OCI-M2 (cell line): ENCODE measurements around the gene BDNF.

Experiments used
- DNase-seq: peaks from one replicate; lab custom pipeline; 2025; ENCODE audit not compliant: unreplicated experiment; lab: John Stamatoyannopoulos, UW

BDNF gene

GRCh38 chr11:27707676-27708075 lies 7.4 kb upstream of the BDNF start:
- DNase-seq, result no peak

- no peak for DNase-seq
Measured at GRCh38 chr11:27705873-27706820, 5.9 kb upstream of the BDNF start.

DNA sequence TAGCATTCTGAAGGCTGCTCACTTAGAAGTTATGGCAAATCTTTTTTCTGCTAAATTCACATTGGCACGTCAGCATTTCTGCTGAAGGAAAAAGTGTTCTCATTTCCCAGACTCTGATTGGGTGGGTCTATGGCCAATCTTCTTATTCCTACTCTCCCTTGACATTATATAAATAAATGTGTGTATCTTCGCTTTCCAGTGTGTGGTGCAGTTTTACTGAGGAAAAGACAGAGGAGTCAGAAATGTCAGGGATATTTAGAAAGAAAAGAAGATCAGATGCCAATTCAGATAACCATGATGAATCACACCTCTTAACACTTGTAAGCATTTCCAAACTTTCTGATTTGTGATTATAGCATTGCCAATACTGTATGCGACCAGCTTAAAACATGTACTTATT lies 3.2 kb upstream of the BDNF start:
- DNase-seq, result no peak

DNA sequence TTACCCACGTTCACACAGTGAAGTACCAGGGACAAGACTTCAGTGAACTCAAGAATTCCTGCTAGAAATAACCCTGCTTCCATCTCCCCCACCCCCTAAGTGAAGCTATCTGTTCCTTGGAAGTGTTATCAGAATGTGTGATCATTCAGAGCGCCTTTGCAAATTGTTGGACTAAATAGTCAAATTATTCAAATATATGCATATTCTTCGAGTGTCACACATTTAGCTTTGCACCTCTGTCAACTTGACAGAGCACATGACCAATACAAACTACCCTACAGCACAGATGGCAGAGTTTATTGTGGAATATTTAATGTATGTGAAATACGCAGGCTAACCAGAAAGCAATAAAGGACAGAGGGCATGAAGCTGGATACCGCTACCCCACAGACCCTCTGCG lies 2.6 kb upstream of the BDNF start:
- no peak for DNase-seq

DNA sequence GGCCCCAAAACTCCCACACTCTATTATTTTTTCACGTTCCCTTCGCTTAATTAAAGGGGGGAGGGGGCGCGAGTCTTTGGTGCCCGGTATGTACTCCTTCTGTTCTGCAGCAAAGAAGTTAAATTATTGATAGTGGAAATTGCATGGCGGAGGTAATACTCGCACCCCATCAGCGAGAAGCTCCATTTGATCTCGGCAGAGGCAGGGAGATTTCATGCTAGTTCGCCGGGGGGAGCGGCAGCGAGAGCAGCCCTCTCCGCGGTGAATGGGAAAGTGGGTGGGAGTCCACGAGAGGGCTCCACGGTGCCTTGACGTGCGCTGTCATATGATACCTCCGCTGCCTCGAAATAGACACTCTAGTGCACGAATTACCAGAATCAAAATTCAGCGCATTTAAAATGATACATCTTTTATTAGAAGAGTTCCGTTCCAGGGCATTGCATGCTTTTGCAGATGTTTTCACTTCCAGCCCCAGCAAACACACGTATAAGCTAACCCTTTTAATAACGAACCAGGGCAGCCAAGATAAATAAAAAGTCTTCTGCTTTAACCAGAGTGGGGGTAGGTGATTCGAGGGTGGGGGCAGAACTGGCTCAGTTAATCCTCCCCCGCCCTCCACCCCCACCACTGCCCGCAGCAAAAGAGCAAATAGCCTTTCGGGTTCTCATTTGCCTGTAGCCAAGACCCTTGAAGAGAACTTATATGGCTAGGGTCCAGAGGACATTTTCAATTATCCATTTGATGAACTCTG lies 1.3 kb upstream of the BDNF start:
- no peak for DNase-seq

DNA sequence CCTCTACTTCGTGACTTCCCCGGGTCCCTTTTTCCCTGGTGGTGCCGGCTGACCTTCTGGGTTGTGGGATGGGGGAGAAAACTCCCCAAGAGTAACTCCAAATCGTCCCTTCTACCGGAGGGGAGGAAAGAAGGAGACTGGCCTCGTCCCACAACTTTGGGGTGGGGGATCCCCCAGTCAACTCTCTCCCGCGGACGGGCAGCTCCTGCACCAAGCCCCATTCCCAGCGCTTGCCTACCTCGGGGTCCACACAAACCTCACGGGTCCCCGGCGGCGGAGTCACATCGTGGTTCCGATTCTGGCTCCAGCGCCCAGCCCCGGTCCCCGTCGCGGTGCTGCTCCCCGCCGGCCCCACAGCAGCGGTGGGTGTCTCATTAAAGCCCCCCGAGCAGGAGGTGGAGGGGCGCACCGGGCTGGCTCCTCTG lies 317 bp downstream of the BDNF start:
- DNase-seq, result no peak

DNA sequence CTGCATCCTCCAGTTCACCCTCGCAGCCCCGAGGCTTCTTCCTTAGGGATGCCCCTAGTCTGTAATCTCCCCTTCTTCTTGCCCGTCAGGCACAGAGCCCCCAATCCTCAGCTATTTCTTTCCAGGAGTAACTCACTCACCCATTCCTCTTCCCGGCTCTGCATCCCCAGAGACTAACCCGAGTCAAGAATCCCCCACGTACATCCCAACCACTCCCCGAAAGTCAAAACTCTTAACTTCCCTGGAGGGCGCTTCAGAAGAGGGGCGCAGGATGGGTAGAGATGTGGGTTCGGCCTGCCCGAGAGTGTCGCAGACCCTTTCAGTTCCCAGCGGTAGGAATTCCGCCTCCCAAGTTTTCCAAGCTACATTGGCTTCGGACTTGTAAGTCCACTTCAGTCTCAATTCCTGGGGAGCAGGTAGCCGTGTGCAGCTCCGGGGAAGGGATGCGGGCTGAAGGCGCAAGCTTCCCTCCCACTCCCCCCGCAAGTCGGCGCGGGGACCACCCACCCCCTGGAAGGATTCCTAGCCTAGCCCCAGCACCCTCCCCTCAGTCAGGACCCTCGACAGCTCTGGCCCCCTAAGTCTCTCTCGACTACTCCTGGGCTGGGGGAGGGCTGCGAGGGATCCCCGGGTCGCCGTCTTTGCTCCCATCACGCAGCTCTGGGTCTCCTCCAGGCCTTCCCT lies 871 bp downstream of the BDNF start:
- no peak for DNase-seq

DNA sequence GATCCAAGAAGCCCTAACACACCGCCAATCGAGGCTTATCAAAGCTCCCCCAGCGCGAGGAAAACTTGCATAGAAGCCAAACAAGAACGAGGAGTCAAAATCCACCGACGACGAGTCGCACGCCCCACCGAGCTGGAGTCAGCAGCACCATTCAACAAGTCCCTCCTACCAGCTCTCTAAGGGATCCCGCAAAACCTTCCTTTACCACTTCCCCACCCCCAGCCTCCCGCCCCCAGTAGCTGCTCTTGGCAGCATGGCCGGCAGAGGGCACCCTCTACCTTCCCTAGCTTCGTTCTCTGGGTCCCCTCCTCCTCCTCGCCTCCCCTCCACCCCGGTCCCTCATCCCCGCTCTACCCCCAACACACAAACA lies 1.4 kb downstream of the BDNF start:
- DNase-seq, result no peak

GRCh38 chr11:27697679-27698275 lies 2.5 kb downstream of the BDNF start:
- no peak for DNase-seq

DNA sequence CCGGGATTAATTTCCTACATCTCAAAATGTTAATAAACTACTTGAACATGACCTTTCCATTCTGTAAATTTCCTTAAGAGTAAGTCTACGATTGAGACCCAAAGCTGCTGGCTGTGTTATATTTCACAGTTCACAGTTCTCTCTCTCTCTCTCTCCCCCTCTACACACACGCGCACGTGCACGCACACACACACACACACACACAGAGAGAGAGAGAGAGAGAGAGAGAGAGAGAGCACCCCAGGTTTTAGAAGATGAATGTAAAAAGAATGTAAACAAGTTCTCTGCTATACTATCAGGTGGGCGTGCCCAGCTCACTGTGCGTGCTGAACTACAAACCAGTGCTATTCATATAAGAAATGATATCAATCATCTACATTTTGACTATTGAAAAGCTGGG lies 3.3 kb downstream of the BDNF start:
- no peak for DNase-seq

DNA sequence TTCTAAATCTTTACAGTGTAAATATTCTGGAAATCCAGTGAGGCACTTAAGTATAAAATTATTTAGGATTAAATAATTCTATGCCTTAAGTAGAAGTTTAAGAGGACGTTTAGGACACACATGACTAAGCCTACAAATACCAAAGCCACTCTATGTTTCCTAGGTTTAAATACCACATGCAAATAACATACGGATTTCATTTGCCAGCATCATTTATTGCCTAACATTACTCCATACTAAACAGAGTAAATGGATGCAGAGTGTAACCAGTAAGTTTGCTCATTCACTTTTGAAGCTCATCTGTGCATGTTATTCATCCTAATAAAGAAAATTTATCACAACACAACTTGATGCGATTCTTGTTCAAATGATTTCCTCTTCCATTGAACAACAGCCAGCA lies 4.1 kb downstream of the BDNF start:
- no peak for DNase-seq

DNA sequence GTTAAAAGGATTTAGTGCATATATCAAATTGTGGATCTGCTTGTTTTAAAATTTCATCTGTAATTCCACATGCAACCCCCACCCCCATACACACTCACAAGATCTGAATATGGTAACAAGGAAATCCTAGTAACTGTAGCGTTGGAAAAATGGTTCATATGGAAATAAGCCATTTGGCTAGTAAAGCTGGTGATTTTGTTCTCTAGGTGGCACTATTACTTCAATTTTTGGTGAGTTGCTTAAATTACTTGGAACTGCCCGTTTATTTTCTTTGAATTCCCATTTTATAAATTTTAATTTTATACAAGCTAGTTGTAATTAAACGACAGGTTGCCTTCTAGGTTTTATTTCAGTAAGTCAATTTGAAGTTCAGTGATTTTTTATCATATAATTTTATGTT lies 5.3 kb downstream of the BDNF start:
- DNase-seq, result no peak

DNA sequence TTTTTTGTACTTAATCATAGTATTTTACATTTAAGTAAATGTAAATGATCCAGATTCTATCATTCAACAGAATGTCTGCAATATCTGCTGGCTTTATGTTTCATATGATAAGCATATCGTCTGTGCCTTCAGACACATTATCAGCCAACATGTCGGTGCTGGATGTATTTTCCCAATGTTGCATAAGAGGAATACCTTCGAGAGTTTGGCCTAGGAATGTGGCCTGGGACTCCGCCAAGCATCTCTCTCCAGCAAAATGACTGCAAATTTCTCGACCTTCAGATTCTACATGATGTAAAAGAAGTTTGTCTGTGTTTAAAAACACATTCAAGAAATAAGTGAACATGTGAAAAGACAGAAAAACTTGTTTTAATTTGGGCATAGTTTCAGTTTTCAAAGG lies 6.9 kb downstream of the BDNF start:
- DNase-seq, result no peak

DNA sequence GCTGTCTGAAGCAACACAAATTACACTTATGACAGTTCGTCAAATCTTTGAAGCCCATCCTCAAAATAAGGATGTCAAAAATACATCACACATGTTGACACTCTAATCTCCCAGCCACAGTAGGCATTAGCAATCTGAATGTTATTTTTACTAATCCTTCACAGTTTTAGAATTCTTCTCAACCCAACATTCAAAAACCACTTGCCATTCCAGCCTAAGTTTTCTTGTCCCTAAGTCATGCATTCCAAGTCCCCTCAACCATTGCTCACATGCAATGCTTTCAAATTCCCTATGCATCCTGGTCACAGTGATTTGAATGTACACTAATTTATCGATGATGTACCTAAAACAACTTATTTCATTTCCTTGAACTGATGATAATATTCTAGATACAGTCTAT lies 7.5 kb downstream of the BDNF start:
- no peak for DNase-seq

DNA sequence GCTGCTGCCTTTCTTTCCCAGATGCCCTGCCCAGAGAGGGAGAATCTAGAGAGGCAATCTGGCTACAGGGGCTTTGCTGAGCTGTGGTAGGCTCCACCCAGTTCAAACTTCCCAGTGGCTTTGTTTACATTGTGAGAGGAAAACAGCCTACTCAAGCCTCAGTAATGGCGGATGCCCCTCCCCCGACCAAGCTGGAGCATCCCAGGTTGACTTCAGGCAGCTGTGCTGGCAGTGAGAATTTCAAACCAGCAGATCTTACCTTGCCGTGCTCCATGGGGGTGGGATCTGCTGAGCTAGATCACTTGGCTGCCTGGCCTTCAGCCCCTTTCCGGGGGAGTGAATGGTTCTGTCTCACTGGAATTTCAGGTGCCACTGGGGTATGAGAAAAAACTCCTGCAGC lies 12.2 kb downstream of the BDNF start:
- DNase-seq, result no peak

- DNase-seq, result no peak
Measured at GRCh38 chr11:27681664-27682063, 18.6 kb downstream of the BDNF start.

- DNase-seq, result no peak
Measured at GRCh38 chr11:27679136-27680015, 20.9 kb downstream of the BDNF start.

DNA sequence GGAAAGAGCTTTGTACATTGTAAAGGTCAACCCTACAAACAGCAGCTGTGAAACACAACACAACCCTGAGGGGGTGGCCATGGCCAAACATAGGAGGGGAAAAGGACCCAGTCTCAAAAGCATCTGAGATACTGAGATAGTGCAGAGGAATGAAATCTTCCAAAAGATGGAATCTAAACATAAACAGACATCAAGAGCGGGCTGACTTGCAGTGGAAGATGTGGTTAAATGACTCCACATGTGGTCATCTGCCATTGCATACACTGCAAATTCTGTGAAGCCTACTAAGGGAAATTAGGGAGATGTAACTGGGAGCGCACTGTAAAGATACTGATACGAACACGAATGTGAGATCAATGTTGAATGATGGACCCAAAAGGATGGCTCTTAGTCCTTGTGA lies 22.0 kb downstream of the BDNF start:
- no peak for DNase-seq

DNA sequence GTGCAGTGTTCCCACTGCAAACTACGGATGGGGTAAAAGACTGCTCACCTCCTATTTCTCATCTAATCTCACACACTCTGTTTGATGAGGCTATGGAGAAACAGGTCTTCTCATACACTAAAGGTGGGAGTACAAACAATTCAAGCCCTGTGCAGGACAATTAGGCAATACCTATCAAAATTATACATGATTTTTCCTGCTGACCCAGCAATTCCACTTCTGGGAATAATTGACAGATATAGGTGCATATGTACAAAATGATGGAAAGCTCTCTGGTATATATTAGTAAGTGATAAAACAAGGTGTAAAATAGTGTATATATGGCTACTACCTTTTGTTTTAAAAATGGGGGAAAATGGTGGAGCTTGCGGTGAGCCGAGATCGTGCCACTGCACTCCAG lies 23.1 kb downstream of the BDNF start:
- no peak for DNase-seq

DNA sequence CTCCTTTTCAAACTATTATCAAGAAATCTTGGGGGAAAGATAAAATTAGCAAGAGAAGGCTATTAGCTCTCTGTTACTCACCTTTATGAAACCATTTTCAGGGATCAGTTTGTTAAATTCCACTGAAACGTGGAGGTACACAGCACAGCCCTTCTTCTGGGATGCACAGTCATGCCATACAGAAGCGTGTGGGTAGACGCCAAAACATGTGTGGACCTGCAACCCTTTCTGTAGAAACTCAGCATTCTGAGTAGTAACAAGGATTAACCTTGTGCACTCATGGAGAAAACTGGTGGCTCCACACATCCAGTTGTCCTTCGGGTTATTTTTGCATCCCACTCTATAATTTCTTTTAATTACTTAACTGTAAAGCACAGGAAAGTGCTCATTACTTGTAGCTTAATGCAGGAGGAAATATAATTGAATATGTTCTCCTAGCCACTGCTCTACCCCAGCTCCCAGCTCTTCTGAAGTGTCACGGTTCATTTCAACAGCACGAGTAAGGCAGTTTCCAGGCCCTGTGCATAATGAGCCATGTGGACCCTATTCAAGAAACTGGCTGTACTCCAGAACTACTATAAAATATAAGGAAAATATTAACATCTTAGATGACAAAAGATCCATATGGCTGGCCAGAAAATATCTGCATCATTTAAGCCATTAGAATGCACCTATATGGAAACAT lies 26.1 kb downstream of the BDNF start:
- DNase-seq, result no peak
